WTC11 (cell line): ENCODE results near the gene TRAIP. TPM values are rescaled to one million over a fixed set of nuclear protein-coding genes. Genes with fewer than 3 reads are reported as not detected.
A peak's percentile ranks its signal among the peaks of the same experiment; 100 is the strongest.

Source experiments
- ATAC-seq: fragments of 200-7000 bp; cut with Tn5 transposase; 2 replicates; pipeline ENCODE4 v1.10.0; 2021; ENCODE audit warnings: mild to moderate bottlenecking, moderate library complexity
- CTCF ChIA-PET: fragments of 300-600 bp; sonication (Branson Sonifier 250); formaldehyde crosslinking; loops from one replicate; lab custom pipeline; 2021; ENCODE audit warnings: antibody characterized with exemption; lab: Charles Lee
- POLR2A ChIA-PET: fragments of 350-600 bp; sonication (Branson Sonifier 250); formaldehyde crosslinking; loops from one replicate; lab custom pipeline; 2021; ENCODE audit warnings: antibody characterized with exemption; lab: Charles Lee
- DNase-seq: peaks from one replicate; pipeline ENCODE4 v3.0.0; 2021; ENCODE audit warnings: low spot score
- H3K27ac Mint-ChIP-seq: 2 replicates; pipeline ENCODE4 v1.8.0; 2021; ENCODE audit warnings: mixed read lengths
- H3K27me3 Mint-ChIP-seq: 2 replicates; pipeline ENCODE4 v1.8.0; 2021; ENCODE audit warnings: low read depth, mild to moderate bottlenecking, moderate library complexity, mixed read lengths
- H3K36me3 Mint-ChIP-seq: 2 replicates; pipeline ENCODE4 v1.8.0; 2021; ENCODE audit warnings: mixed read lengths
- H3K4me1 Mint-ChIP-seq: 2 replicates; pipeline ENCODE4 v1.8.0; 2022; ENCODE audit warnings: mixed read lengths
- H3K4me3 Mint-ChIP-seq: 2 replicates; pipeline ENCODE4 v1.8.0; 2021; ENCODE audit warnings: mild to moderate bottlenecking, moderate library complexity, mixed read lengths
- H3K9me3 Mint-ChIP-seq: 2 replicates; pipeline ENCODE4 v1.8.0; 2021; ENCODE audit warnings: mixed read lengths
- E2F4 ChIP-seq: sonication (generic); formaldehyde crosslinking; IDR thresholded peaks from 2 replicates; pipeline ENCODE4 v1.8.1; 2022; ENCODE audit warnings: low read depth, mild to moderate bottlenecking, moderate library complexity, missing genetic modification reagents, borderline replicate concordance
- HMGA2 ChIP-seq: fragments of 250-450 bp; sonication (Bioruptor Pico); IDR thresholded peaks from 2 replicates; pipeline ENCODE4 v1.4.0; 2021; ENCODE audit warnings: mild to moderate bottlenecking, moderate library complexity
- MYBL2 ChIP-seq: sonication (generic); formaldehyde crosslinking; IDR thresholded peaks from 2 replicates; pipeline ENCODE4 v1.8.1; 2023; ENCODE audit warnings: mild to moderate bottlenecking, moderate library complexity, missing genetic modification reagents
- NFATC4 ChIP-seq: fragments of 250-450 bp; sonication (Bioruptor Pico); IDR thresholded peaks from 2 replicates; pipeline ENCODE4 v1.9.0; 2021; ENCODE audit warnings: mild to moderate bottlenecking
- NR3C1 ChIP-seq: sonication (generic); formaldehyde crosslinking; conservative IDR thresholded peaks from 2 replicates; pipeline ENCODE4 v1.8.1; 2023; ENCODE audit warnings: low read depth, mild to moderate bottlenecking, missing genetic modification reagents
- SMAD3 ChIP-seq: sonication (generic); formaldehyde crosslinking; IDR thresholded peaks from 2 replicates; pipeline ENCODE4 v1.8.0; 2022; ENCODE audit warnings: missing genetic modification reagents, mild to moderate bottlenecking, borderline replicate concordance
- TEAD1 ChIP-seq: sonication (generic); formaldehyde crosslinking; IDR thresholded peaks from 2 replicates; pipeline ENCODE4 v1.8.0; 2022; ENCODE audit warnings: mild to moderate bottlenecking, missing genetic modification reagents
- USF1 ChIP-seq: sonication (generic); formaldehyde crosslinking; IDR thresholded peaks from 2 replicates; pipeline ENCODE4 v1.8.0; 2022; ENCODE audit warnings: mild to moderate bottlenecking, missing genetic modification reagents
- ZNF121 ChIP-seq: sonication (generic); formaldehyde crosslinking; IDR thresholded peaks from 2 replicates; pipeline ENCODE4 v1.8.0; 2023; ENCODE audit warnings: missing genetic modification reagents
- ZNF416 ChIP-seq: fragments of 250-450 bp; sonication (Bioruptor Pico); IDR thresholded peaks from 2 replicates; pipeline ENCODE4 v1.9.0; 2021; ENCODE audit warnings: mild to moderate bottlenecking, inconsistent platforms
- microRNA-seq: library from miRNA; unstranded; fragments of <30 nt; microRNA quantifications from one replicate; pipeline ENCODE4 v1.2.0, GENCODE V29; 2022; ENCODE audit warnings: borderline number of aligned reads
- total RNA-seq: library from RNA; stranded (reverse); gene quantifications from 3 replicates; pipeline ENCODE4 v1.2.3, GENCODE V29; 2021
- TF ChIP-seq, protein P1 (sequence below): sonication (generic); formaldehyde crosslinking; IDR thresholded peaks from 2 replicates; pipeline ENCODE4 v1.8.1; 2022; ENCODE audit warnings: mild to moderate bottlenecking, moderate library complexity, missing genetic modification reagents
- TF ChIP-seq, protein P2 (sequence below): fragments of 200-600 bp; IDR thresholded peaks from 2 replicates; pipeline ENCODE4 v1.8.0; 2022; ENCODE audit warnings: antibody characterized with exemption
- TF ChIP-seq, protein P3 (sequence below): sonication (generic); formaldehyde crosslinking; IDR thresholded peaks from 2 replicates; pipeline ENCODE4 v1.8.0; 2022; ENCODE audit warnings: mild to moderate bottlenecking, missing genetic modification reagents

Gene TRAIP
- total RNA-seq, 1 experiment from 2014 or later: 25.9 TPM

GRCh38 chr3:49780080-49780974 lies 76.0 kb downstream of the TRAIP start:
- TF ChIP-seq NR3C1 (CRISPR knock-in tag) (no peak), TEAD1 (no peak), SMAD3 (CRISPR knock-in tag) (no peak), HMGA2 (CRISPR knock-in tag) (no peak), MYBL2 (no peak), ZNF416 (CRISPR knock-in tag) (no peak), USF1 (CRISPR knock-in tag) (no peak), E2F4 (CRISPR knock-in tag) (no peak)
- TF ChIP-seq, protein P1, sequence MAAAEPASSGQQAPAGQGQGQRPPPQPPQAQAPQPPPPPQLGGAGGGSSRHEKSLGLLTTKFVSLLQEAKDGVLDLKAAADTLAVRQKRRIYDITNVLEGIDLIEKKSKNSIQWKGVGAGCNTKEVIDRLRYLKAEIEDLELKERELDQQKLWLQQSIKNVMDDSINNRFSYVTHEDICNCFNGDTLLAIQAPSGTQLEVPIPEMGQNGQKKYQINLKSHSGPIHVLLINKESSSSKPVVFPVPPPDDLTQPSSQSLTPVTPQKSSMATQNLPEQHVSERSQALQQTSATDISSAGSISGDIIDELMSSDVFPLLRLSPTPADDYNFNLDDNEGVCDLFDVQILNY (CRISPR knock-in tag): no peak
- TF ChIP-seq, protein P2, sequence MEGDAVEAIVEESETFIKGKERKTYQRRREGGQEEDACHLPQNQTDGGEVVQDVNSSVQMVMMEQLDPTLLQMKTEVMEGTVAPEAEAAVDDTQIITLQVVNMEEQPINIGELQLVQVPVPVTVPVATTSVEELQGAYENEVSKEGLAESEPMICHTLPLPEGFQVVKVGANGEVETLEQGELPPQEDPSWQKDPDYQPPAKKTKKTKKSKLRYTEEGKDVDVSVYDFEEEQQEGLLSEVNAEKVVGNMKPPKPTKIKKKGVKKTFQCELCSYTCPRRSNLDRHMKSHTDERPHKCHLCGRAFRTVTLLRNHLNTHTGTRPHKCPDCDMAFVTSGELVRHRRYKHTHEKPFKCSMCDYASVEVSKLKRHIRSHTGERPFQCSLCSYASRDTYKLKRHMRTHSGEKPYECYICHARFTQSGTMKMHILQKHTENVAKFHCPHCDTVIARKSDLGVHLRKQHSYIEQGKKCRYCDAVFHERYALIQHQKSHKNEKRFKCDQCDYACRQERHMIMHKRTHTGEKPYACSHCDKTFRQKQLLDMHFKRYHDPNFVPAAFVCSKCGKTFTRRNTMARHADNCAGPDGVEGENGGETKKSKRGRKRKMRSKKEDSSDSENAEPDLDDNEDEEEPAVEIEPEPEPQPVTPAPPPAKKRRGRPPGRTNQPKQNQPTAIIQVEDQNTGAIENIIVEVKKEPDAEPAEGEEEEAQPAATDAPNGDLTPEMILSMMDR: no peak
- H3K27ac Mint-ChIP-seq: peak overlapping the region; percentile 5

GRCh38 chr3:49779358-49780079 lies 76.8 kb downstream of the TRAIP start:
- Mint-ChIP-seq H3K27ac (no peak overlapping the region), H3K27me3 (no peaks in the 10 kb centered on the region)
- no peak for ATAC-seq
- TF ChIP-seq NFATC4 (CRISPR knock-in tag): no peak
- TF ChIP-seq, protein P3, sequence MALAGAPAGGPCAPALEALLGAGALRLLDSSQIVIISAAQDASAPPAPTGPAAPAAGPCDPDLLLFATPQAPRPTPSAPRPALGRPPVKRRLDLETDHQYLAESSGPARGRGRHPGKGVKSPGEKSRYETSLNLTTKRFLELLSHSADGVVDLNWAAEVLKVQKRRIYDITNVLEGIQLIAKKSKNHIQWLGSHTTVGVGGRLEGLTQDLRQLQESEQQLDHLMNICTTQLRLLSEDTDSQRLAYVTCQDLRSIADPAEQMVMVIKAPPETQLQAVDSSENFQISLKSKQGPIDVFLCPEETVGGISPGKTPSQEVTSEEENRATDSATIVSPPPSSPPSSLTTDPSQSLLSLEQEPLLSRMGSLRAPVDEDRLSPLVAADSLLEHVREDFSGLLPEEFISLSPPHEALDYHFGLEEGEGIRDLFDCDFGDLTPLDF (CRISPR knock-in tag): no peak
- TF ChIP-seq ZNF121 (CRISPR knock-in tag): 0 out of 2 replicates have a peak, but pooled peaks have one; percentile 14
- TF ChIP-seq, all 79 proteins: peak for 1
- H3K4me1 Mint-ChIP-seq: no peaks in the 10 kb centered on the region
- no peak overlapping the region for H3K4me3 Mint-ChIP-seq
- H3K9me3 Mint-ChIP-seq: no peaks in the 10 kb centered on the region
- ChIA-PET POLR2A (no interaction called here), CTCF (interaction anchor here (0.6 kb wide), 1 partner anchor 215 kb away, joined by 4 read pairs; no protein-coding TSS in a partner anchor)
- peaks cover 18% of the 10 kb centered on the region for H3K36me3 Mint-ChIP-seq
- DNase-seq: no peak

More at GRCh38 chr3:49780080-49780974, 76.0 kb downstream of the TRAIP start:
- peaks cover 18% of the 10 kb centered on the region for H3K36me3 Mint-ChIP-seq
- H3K4me1 Mint-ChIP-seq: peaks cover 4% of the 10 kb centered on the region
- DNase-seq (no peak), ATAC-seq (no peak)
- H3K27me3 Mint-ChIP-seq: no peaks in the 10 kb centered on the region
- ChIA-PET CTCF (no interaction called here), POLR2A (no interaction called here)
- H3K4me3 Mint-ChIP-seq: no peak overlapping the region
- no peaks in the 10 kb centered on the region for H3K9me3 Mint-ChIP-seq

Small RNAs within 50 kb of the gene (microRNA-seq; reads per million reads assigned to microRNA genes)
- not detected for gene MIR5193

Other genes starting within 250 kb of the TRAIP start
- gene APEH, start 182.2 kb downstream of the TRAIP start, total RNA-seq: 270 to 276 TPM (median 273 TPM) in 3 replicates
- 13.8 to 17.2 TPM (median 17.2 TPM) in 3 replicates for gene MST1, start 167.1 kb downstream of the TRAIP start, total RNA-seq
- gene RNF123, start 167.0 kb downstream of the TRAIP start, total RNA-seq: 45.5 to 47.1 TPM (median 46.8 TPM) in 3 replicates
- gene AMIGO3, start 136.9 kb downstream of the TRAIP start, total RNA-seq: 3.9 to 5.3 TPM (median 4.3 TPM) in 3 replicates
- 23.7 to 28.7 TPM (median 28.0 TPM) in 3 replicates for gene GMPPB, start 132.6 kb downstream of the TRAIP start, total RNA-seq
- 29.2 to 32.2 TPM (median 32.2 TPM) in 3 replicates for gene IP6K1, start 70.0 kb downstream of the TRAIP start, total RNA-seq
- gene CDHR4, start 56.7 kb downstream of the TRAIP start, total RNA-seq: 0.17 to 0.69 TPM (median 0.39 TPM) in 3 replicates
- 1.4 to 2.0 TPM (median 1.5 TPM) in 3 replicates for gene INKA1, start 53.3 kb downstream of the TRAIP start, total RNA-seq
- 1.2 to 1.9 TPM (median 1.6 TPM) in 3 replicates for gene UBA7, start 42.6 kb downstream of the TRAIP start, total RNA-seq
- 56.0 to 58.2 TPM (median 56.6 TPM) in 3 replicates for gene CAMKV, start 13.3 kb upstream of the TRAIP start, total RNA-seq
- gene MST1R, start 47.3 kb upstream of the TRAIP start, total RNA-seq: 5.1 to 6.2 TPM (median 5.6 TPM) in 3 replicates
- gene MON1A, start 73.2 kb upstream of the TRAIP start, total RNA-seq: 6.6 to 8.6 TPM (median 7.0 TPM) in 3 replicates
- 115 to 122 TPM (median 118 TPM) in 3 replicates for gene RBM6, start 83.6 kb upstream of the TRAIP start, total RNA-seq
- 88.0 to 92.3 TPM (median 92.1 TPM) in 3 replicates for gene RBM5, start 232.4 kb upstream of the TRAIP start, total RNA-seq